ENCODE measurements around the gene MAN1B1. TPM values are rescaled to one million over a fixed set of nuclear protein-coding genes. Genes with fewer than 3 reads are reported as not detected.
"Not testable (repeated sequence)": the region's sequence is repeated elsewhere in the genome, so short reads cannot be mapped to it uniquely, and the experiment has no call there.

Gene MAN1B1
- polyA plus RNA-seq, 3 donors: 29.3 to 38.2 (median 33.3) TPM

- H3K27me3 Mint-ChIP-seq (ENCODE audit: low read depth in 3 of 3); H2AFZ ChIP-seq (ENCODE audit: insufficient read depth, low read depth, low read length, poor library complexity, severe bottlenecking); H3K4me3 ChIP-seq (replicated peaks in 1 of 3; ENCODE audit: low read depth in 2 of 3, low read length in 3 of 3); H3K36me3 Mint-ChIP-seq; H3K9ac ChIP-seq (ENCODE audit: insufficient read depth, low read length, poor library complexity, severe bottlenecking); H3K36me3 ChIP-seq (replicated peaks in 1 of 2; ENCODE audit: control insufficient read depth in 1 of 2, insufficient read depth in 2 of 2, low read length in 2 of 2); H3K9me3 Mint-ChIP-seq; DNase-seq; H3K4me2 ChIP-seq (replicated peaks; ENCODE audit: extremely low read depth, low read length, poor library complexity, severe bottlenecking); H3K79me2 ChIP-seq (ENCODE audit: insufficient read depth, low read length); H4K20me1 ChIP-seq (ENCODE audit: insufficient read depth, low read length); H3K27ac ChIP-seq (ENCODE audit: low read depth in 1 of 2, low read length in 2 of 2); H3K27me3 ChIP-seq (ENCODE audit: control insufficient read depth in 2 of 2, insufficient read depth in 2 of 2, low read length in 2 of 2); H3K27ac Mint-ChIP-seq; H3K9me3 ChIP-seq (replicated peaks in 1 of 2; ENCODE audit: control insufficient read depth in 1 of 2, insufficient read depth in 1 of 2, low read length in 2 of 2): not testable (repeated sequence)
- Mint-ChIP-seq H3K4me3 (peak overlapping the region in 1 of 2 donors; percentile 47), H3K4me1 (peaks cover 12% of the 10 kb centered on the region)
- intact Hi-C loops (cut with micrococcal nuclease): loop anchor here in 1 of 2 donors (5.0 kb wide), 1 partner anchor 115 kb away; no protein-coding TSS in a partner anchor
- H3K4me1 ChIP-seq (ENCODE audit: control insufficient read depth in 1 of 2, insufficient read depth in 2 of 2, low read length in 2 of 2): peaks cover 9 to 14% of the 10 kb centered on the region in 2 donors
- 74% methylated on average over 3 of the region's 25 CpGs for WGBS (ENCODE audit: insufficient coverage)
Measured at GRCh38 chr9:137121927-137122795, 35.4 kb downstream of the MAN1B1 start.

GRCh38 chr9:137122796-137123467 is 36.1 kb downstream of the MAN1B1 start:
- not testable (repeated sequence) for H3K4me3 Mint-ChIP-seq

More at GRCh38 chr9:137122796-137123467, 36.1 kb downstream of the MAN1B1 start:
- WGBS (ENCODE audit: insufficient coverage): 74% methylated on average over 8 of the region's 16 CpGs
- H3K36me3 ChIP-seq (replicated peaks in 1 of 2; ENCODE audit: control insufficient read depth in 1 of 2, insufficient read depth in 2 of 2, low read length in 2 of 2); H3K4me3 ChIP-seq (replicated peaks in 1 of 3; ENCODE audit: low read depth in 2 of 3, low read length in 3 of 3); DNase-seq; H3K27me3 Mint-ChIP-seq (ENCODE audit: low read depth in 3 of 3); H3K79me2 ChIP-seq (ENCODE audit: insufficient read depth, low read length); H3K27ac Mint-ChIP-seq; H3K9ac ChIP-seq (ENCODE audit: insufficient read depth, low read length, poor library complexity, severe bottlenecking); H3K9me3 Mint-ChIP-seq; H4K20me1 ChIP-seq (ENCODE audit: insufficient read depth, low read length); H3K9me3 ChIP-seq (replicated peaks in 1 of 2; ENCODE audit: control insufficient read depth in 1 of 2, insufficient read depth in 1 of 2, low read length in 2 of 2); H3K4me2 ChIP-seq (replicated peaks; ENCODE audit: extremely low read depth, low read length, poor library complexity, severe bottlenecking); H3K27me3 ChIP-seq (ENCODE audit: control insufficient read depth in 2 of 2, insufficient read depth in 2 of 2, low read length in 2 of 2); H2AFZ ChIP-seq (ENCODE audit: insufficient read depth, low read depth, low read length, poor library complexity, severe bottlenecking); H3K36me3 Mint-ChIP-seq; H3K27ac ChIP-seq (ENCODE audit: low read depth in 1 of 2, low read length in 2 of 2): not testable (repeated sequence)
- H3K4me1 ChIP-seq (ENCODE audit: control insufficient read depth in 1 of 2, insufficient read depth in 2 of 2, low read length in 2 of 2): peaks cover 17 to 21% of the 10 kb centered on the region in 2 donors
- intact Hi-C loops (cut with micrococcal nuclease): loop anchor here in 1 of 2 donors (5.0 kb wide), 1 partner anchor 114 kb away; no protein-coding TSS in a partner anchor
- H3K4me1 Mint-ChIP-seq: peaks cover 17% of the 10 kb centered on the region
